WTC11 (cell line): Measurements from ENCODE around the gene BACE2. TPM values are rescaled to one million over a fixed set of nuclear protein-coding genes. Genes with fewer than 3 reads are reported as not detected.
A peak's percentile ranks its signal among the peaks of the same experiment; 100 is the strongest.

Source experiments
- ATAC-seq: fragments of 200-7000 bp; cut with Tn5 transposase; 2 replicates; pipeline ENCODE4 v1.10.0; 2021; ENCODE audit warnings: mild to moderate bottlenecking, moderate library complexity
- CTCF ChIA-PET: fragments of 300-600 bp; sonication (Branson Sonifier 250); formaldehyde crosslinking; loops from one replicate; lab custom pipeline; 2021; ENCODE audit warnings: antibody characterized with exemption; lab: Charles Lee
- POLR2A ChIA-PET: fragments of 350-600 bp; sonication (Branson Sonifier 250); formaldehyde crosslinking; loops from one replicate; lab custom pipeline; 2021; ENCODE audit warnings: antibody characterized with exemption; lab: Charles Lee
- DNase-seq: peaks from one replicate; pipeline ENCODE4 v3.0.0; 2021; ENCODE audit warnings: low spot score
- H3K27ac Mint-ChIP-seq: 2 replicates; pipeline ENCODE4 v1.8.0; 2021; ENCODE audit warnings: mixed read lengths
- H3K27me3 Mint-ChIP-seq: 2 replicates; pipeline ENCODE4 v1.8.0; 2021; ENCODE audit warnings: low read depth, mild to moderate bottlenecking, moderate library complexity, mixed read lengths
- H3K36me3 Mint-ChIP-seq: 2 replicates; pipeline ENCODE4 v1.8.0; 2021; ENCODE audit warnings: mixed read lengths
- H3K4me1 Mint-ChIP-seq: 2 replicates; pipeline ENCODE4 v1.8.0; 2022; ENCODE audit warnings: mixed read lengths
- H3K4me3 Mint-ChIP-seq: 2 replicates; pipeline ENCODE4 v1.8.0; 2021; ENCODE audit warnings: mild to moderate bottlenecking, moderate library complexity, mixed read lengths
- H3K9me3 Mint-ChIP-seq: 2 replicates; pipeline ENCODE4 v1.8.0; 2021; ENCODE audit warnings: mixed read lengths
- CBFB ChIP-seq: sonication (generic); formaldehyde crosslinking; IDR thresholded peaks from 2 replicates; pipeline ENCODE4 v1.8.1; 2022; ENCODE audit warnings: mild to moderate bottlenecking, low read depth, missing genetic modification reagents
- FOXJ3 ChIP-seq: sonication (generic); formaldehyde crosslinking; IDR thresholded peaks from 2 replicates; pipeline ENCODE4 v1.9.0; 2021; ENCODE audit warnings: missing genetic modification reagents, mild to moderate bottlenecking, borderline replicate concordance
- GABPB1 ChIP-seq: sonication (generic); formaldehyde crosslinking; IDR thresholded peaks from 2 replicates; pipeline ENCODE4 v1.8.1; 2023; ENCODE audit warnings: mild to moderate bottlenecking, missing genetic modification reagents
- GRHL2 ChIP-seq: fragments of 250-450 bp; sonication (Bioruptor Pico); IDR thresholded peaks from 2 replicates; pipeline ENCODE4 v1.8.0; 2022; ENCODE audit warnings: mild to moderate bottlenecking, moderate library complexity; ENCODE audit not compliant: insufficient replicate concordance, severe bottlenecking
- NFATC4 ChIP-seq: fragments of 250-450 bp; sonication (Bioruptor Pico); IDR thresholded peaks from 2 replicates; pipeline ENCODE4 v1.9.0; 2021; ENCODE audit warnings: mild to moderate bottlenecking
- RORB ChIP-seq: fragments of 250-450 bp; sonication (Bioruptor Pico); IDR thresholded peaks from 2 replicates; pipeline ENCODE4 v1.9.0; 2021; ENCODE audit warnings: mild to moderate bottlenecking
- SOX15 ChIP-seq: fragments of 250-450 bp; sonication (Bioruptor Pico); IDR thresholded peaks from 2 replicates; pipeline ENCODE4 v1.9.0; 2021; ENCODE audit warnings: mild to moderate bottlenecking
- TCF7 ChIP-seq: sonication (generic); formaldehyde crosslinking; IDR thresholded peaks from 2 replicates; pipeline ENCODE4 v1.8.0; 2022; ENCODE audit warnings: mild to moderate bottlenecking, low read depth, missing genetic modification reagents, moderate library complexity
- TP53 ChIP-seq: sonication (generic); formaldehyde crosslinking; IDR thresholded peaks from 2 replicates; pipeline ENCODE4 v1.8.1; 2023; ENCODE audit warnings: mild to moderate bottlenecking, missing genetic modification reagents
- ZNF423 ChIP-seq: fragments of 250-450 bp; sonication (Bioruptor Pico); IDR thresholded peaks from 2 replicates; pipeline ENCODE4 v2.1.2; 2022; ENCODE audit warnings: mild to moderate bottlenecking, moderate library complexity
- total RNA-seq: library from RNA; stranded (reverse); gene quantifications from 3 replicates; pipeline ENCODE4 v1.2.3, GENCODE V29; 2021
- TF ChIP-seq, protein P1 (sequence below): sonication (generic); formaldehyde crosslinking; IDR thresholded peaks from 2 replicates; pipeline ENCODE4 v1.8.1; 2023; ENCODE audit warnings: mild to moderate bottlenecking, missing genetic modification reagents
- TF ChIP-seq, protein P2 (sequence below): sonication (generic); formaldehyde crosslinking; IDR thresholded peaks from 2 replicates; pipeline ENCODE4 v1.8.1; 2022; ENCODE audit warnings: mild to moderate bottlenecking, missing genetic modification reagents, moderate library complexity, borderline replicate concordance
- TF ChIP-seq, protein P3 (sequence below): sonication (generic); formaldehyde crosslinking; conservative IDR thresholded peaks from 2 replicates; pipeline ENCODE4 v1.8.1; 2022; ENCODE audit warnings: mild to moderate bottlenecking, missing genetic modification reagents
- TF ChIP-seq, protein P4 (sequence below): sonication (generic); formaldehyde crosslinking; IDR thresholded peaks from 2 replicates; pipeline ENCODE4 v1.8.1; 2022; ENCODE audit warnings: low read depth, missing genetic modification reagents, borderline replicate concordance
- TF ChIP-seq, protein P5 (sequence below): sonication (generic); formaldehyde crosslinking; IDR thresholded peaks from 2 replicates; pipeline ENCODE4 v1.8.0; 2023; ENCODE audit warnings: mild to moderate bottlenecking, missing genetic modification reagents

BACE2 gene
- total RNA-seq, 1 experiment from 2014 or later, result 9.8 TPM

DNA sequence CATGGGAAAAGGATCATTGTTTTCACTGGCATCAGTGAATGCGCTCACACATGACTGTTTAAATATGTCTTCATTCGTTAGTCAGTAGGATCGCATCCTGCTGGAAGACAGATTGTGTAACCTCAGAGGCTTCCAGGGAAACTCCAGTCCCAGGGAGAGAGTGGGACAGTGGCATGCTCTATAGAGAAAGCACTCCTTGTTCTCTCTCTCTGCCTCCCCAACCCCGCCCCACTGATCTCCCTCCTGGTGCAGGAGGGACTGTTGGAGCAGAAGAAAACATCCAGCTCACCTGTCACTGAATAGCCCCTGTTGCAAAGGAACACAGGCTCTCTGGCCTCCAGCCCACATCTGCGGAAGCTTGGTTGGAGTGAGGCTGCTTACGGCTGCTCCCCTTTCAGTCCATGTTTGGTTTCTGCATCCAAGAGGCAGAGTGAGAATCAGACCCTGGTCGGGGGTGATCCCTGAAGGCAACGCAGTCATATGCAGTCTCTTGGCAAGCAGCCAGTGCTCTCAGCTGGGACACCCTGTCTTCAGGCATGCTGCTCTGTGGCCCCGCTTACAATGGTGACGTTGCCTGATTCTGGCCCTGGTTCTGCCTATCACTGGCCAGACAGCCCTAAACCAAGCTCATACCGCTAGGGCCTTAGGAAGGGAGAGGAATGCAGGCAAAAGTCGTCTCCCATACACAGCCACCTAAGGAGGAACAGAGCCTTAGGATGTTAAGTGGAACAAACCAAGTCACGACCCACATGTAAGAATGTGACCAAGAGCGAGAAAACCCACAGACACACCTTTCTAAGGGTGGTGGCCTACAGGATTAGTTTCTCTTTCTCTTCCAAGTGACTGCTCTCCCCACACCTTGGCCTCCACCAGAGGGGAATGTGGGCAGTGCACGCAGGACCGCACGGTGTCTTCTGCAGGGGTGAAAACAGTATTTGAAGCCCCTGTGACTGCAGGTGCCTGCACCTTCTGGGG lies 39.7 kb downstream of the BACE2 start:
- no peak for DNase-seq
- ATAC-seq, result peak; percentile 44
- CTCF ChIA-PET, result interaction anchor here (0.9 kb wide), 2 partner anchors 37 to 39 kb away, joined by 3 to 4 read pairs; no protein-coding TSS in a partner anchor
- H3K4me1 Mint-ChIP-seq, result peaks cover 14% of the 10 kb centered on the region
- H3K4me3 Mint-ChIP-seq, result no peak overlapping the region
- POLR2A ChIA-PET, result interaction anchor here (1.0 kb wide), 1 partner anchor 8 kb away, joined by 3 read pairs; no protein-coding TSS in a partner anchor
- no peak for TF ChIP-seq TCF7 (CRISPR knock-in tag)
- TF ChIP-seq, protein P1, sequence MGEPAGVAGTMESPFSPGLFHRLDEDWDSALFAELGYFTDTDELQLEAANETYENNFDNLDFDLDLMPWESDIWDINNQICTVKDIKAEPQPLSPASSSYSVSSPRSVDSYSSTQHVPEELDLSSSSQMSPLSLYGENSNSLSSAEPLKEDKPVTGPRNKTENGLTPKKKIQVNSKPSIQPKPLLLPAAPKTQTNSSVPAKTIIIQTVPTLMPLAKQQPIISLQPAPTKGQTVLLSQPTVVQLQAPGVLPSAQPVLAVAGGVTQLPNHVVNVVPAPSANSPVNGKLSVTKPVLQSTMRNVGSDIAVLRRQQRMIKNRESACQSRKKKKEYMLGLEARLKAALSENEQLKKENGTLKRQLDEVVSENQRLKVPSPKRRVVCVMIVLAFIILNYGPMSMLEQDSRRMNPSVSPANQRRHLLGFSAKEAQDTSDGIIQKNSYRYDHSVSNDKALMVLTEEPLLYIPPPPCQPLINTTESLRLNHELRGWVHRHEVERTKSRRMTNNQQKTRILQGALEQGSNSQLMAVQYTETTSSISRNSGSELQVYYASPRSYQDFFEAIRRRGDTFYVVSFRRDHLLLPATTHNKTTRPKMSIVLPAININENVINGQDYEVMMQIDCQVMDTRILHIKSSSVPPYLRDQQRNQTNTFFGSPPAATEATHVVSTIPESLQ (CRISPR knock-in tag), result no peak
- TF ChIP-seq RORB (CRISPR knock-in tag), result no peak
- TF ChIP-seq GABPB1 (CRISPR knock-in tag), result no peak
- TF ChIP-seq TP53, result no peak
- no peak for TF ChIP-seq SOX15 (CRISPR knock-in tag)
- TF ChIP-seq, protein P2, sequence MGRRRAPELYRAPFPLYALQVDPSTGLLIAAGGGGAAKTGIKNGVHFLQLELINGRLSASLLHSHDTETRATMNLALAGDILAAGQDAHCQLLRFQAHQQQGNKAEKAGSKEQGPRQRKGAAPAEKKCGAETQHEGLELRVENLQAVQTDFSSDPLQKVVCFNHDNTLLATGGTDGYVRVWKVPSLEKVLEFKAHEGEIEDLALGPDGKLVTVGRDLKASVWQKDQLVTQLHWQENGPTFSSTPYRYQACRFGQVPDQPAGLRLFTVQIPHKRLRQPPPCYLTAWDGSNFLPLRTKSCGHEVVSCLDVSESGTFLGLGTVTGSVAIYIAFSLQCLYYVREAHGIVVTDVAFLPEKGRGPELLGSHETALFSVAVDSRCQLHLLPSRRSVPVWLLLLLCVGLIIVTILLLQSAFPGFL (CRISPR knock-in tag), result no peak
- TF ChIP-seq, all 79 proteins: peak for 0
- Mint-ChIP-seq H3K36me3 (no peaks in the 10 kb centered on the region), H3K9me3 (no peaks in the 10 kb centered on the region), H3K27me3 (no peaks in the 10 kb centered on the region), H3K27ac (no peak overlapping the region)

DNA sequence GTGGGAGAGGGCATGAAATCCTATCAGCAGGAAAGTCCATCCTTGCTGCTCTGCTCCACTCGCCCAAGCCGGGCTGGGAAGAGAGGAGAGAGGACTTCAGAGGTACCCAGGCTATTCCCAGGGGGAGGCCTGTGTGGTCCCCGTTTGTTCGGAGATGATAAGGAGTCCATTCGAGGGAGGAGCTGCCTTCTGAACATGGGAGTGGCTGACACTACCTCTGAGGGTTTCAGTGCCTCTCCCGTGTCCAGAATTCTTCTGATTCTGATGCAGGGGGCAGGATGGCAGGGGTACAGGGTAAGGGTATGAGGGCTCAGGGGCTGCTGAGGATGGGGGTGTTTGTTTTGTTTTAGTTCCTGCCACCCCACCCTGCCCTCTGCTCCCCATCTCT lies 40.4 kb downstream of the BACE2 start:
- Mint-ChIP-seq H3K36me3 (no peaks in the 10 kb centered on the region; the same call in 1 of the 2 replicates), H3K27me3 (no peaks in the 10 kb centered on the region), H3K4me3 (no peak overlapping the region), H3K27ac (no peak overlapping the region), H3K9me3 (no peaks in the 10 kb centered on the region), H3K4me1 (peaks cover 14% of the 10 kb centered on the region)
- POLR2A ChIA-PET, result interaction anchor here (1.0 kb wide), 1 partner anchor 9 kb away, joined by 3 read pairs; no protein-coding TSS in a partner anchor
- CTCF ChIA-PET, result no interaction called here
- TF ChIP-seq, protein P3, sequence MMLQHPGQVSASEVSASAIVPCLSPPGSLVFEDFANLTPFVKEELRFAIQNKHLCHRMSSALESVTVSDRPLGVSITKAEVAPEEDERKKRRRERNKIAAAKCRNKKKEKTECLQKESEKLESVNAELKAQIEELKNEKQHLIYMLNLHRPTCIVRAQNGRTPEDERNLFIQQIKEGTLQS (CRISPR knock-in tag), result no peak
- TF ChIP-seq, protein P4, sequence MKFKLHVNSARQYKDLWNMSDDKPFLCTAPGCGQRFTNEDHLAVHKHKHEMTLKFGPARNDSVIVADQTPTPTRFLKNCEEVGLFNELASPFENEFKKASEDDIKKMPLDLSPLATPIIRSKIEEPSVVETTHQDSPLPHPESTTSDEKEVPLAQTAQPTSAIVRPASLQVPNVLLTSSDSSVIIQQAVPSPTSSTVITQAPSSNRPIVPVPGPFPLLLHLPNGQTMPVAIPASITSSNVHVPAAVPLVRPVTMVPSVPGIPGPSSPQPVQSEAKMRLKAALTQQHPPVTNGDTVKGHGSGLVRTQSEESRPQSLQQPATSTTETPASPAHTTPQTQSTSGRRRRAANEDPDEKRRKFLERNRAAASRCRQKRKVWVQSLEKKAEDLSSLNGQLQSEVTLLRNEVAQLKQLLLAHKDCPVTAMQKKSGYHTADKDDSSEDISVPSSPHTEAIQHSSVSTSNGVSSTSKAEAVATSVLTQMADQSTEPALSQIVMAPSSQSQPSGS (CRISPR knock-in tag), result no peak
- TF ChIP-seq GRHL2 (no peak), NFATC4 (CRISPR knock-in tag) (no peak), FOXJ3 (CRISPR knock-in tag) (no peak), CBFB (CRISPR knock-in tag) (no peak), ZNF423 (CRISPR knock-in tag) (no peak)
- TF ChIP-seq, protein P5, sequence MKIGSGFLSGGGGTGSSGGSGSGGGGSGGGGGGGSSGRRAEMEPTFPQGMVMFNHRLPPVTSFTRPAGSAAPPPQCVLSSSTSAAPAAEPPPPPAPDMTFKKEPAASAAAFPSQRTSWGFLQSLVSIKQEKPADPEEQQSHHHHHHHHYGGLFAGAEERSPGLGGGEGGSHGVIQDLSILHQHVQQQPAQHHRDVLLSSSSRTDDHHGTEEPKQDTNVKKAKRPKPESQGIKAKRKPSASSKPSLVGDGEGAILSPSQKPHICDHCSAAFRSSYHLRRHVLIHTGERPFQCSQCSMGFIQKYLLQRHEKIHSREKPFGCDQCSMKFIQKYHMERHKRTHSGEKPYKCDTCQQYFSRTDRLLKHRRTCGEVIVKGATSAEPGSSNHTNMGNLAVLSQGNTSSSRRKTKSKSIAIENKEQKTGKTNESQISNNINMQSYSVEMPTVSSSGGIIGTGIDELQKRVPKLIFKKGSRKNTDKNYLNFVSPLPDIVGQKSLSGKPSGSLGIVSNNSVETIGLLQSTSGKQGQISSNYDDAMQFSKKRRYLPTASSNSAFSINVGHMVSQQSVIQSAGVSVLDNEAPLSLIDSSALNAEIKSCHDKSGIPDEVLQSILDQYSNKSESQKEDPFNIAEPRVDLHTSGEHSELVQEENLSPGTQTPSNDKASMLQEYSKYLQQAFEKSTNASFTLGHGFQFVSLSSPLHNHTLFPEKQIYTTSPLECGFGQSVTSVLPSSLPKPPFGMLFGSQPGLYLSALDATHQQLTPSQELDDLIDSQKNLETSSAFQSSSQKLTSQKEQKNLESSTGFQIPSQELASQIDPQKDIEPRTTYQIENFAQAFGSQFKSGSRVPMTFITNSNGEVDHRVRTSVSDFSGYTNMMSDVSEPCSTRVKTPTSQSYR, result no peak
- no peak for ATAC-seq
- DNase-seq, result no peak
